ENCODE results near the gene TOP2B.

DNA sequence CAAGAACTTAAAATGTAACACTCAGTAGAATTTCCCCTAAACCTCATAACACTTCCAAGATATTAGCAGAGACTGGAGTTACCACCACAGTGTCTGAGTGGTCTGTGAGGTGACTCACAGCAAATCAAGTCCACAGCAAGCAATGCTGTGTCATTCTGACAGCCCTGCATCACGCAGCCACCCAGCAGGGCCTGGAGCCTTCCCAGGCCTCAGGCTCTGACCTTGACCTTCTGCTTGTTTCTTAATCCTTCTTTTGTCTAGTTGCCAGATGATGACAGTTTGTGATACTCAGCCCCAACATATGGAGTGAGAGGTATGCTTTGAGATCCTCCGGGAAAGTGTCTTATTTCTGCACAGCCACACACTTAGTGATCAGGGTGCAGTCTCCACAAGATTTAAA, 82.5 kb downstream of the TOP2B start:
- TF ChIP-seq, protein P1, sequence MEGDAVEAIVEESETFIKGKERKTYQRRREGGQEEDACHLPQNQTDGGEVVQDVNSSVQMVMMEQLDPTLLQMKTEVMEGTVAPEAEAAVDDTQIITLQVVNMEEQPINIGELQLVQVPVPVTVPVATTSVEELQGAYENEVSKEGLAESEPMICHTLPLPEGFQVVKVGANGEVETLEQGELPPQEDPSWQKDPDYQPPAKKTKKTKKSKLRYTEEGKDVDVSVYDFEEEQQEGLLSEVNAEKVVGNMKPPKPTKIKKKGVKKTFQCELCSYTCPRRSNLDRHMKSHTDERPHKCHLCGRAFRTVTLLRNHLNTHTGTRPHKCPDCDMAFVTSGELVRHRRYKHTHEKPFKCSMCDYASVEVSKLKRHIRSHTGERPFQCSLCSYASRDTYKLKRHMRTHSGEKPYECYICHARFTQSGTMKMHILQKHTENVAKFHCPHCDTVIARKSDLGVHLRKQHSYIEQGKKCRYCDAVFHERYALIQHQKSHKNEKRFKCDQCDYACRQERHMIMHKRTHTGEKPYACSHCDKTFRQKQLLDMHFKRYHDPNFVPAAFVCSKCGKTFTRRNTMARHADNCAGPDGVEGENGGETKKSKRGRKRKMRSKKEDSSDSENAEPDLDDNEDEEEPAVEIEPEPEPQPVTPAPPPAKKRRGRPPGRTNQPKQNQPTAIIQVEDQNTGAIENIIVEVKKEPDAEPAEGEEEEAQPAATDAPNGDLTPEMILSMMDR (IDR thresholded peaks at IDR 0.05) = no peak
- TF ChIP-seq POLR2A (IDR thresholded peaks at IDR 0.05) = no peak

Measured in uterus (tissue), 2 donors.